GM21723 (cell line): ENCODE measurements around the gene ABI3BP.
"Not testable (repeated sequence)": the region's sequence is repeated elsewhere in the genome, so short reads cannot be mapped to it uniquely, and the experiment has no call there.

Source experiments
- ATAC-seq: cut with Tn5 transposase; IDR thresholded peaks from one replicate; pipeline ENCODE4 v1.9.1; 2021; ENCODE audit warnings: mild to moderate bottlenecking, moderate library complexity; ENCODE audit not compliant: unreplicated experiment

Gene ABI3BP, protein sequence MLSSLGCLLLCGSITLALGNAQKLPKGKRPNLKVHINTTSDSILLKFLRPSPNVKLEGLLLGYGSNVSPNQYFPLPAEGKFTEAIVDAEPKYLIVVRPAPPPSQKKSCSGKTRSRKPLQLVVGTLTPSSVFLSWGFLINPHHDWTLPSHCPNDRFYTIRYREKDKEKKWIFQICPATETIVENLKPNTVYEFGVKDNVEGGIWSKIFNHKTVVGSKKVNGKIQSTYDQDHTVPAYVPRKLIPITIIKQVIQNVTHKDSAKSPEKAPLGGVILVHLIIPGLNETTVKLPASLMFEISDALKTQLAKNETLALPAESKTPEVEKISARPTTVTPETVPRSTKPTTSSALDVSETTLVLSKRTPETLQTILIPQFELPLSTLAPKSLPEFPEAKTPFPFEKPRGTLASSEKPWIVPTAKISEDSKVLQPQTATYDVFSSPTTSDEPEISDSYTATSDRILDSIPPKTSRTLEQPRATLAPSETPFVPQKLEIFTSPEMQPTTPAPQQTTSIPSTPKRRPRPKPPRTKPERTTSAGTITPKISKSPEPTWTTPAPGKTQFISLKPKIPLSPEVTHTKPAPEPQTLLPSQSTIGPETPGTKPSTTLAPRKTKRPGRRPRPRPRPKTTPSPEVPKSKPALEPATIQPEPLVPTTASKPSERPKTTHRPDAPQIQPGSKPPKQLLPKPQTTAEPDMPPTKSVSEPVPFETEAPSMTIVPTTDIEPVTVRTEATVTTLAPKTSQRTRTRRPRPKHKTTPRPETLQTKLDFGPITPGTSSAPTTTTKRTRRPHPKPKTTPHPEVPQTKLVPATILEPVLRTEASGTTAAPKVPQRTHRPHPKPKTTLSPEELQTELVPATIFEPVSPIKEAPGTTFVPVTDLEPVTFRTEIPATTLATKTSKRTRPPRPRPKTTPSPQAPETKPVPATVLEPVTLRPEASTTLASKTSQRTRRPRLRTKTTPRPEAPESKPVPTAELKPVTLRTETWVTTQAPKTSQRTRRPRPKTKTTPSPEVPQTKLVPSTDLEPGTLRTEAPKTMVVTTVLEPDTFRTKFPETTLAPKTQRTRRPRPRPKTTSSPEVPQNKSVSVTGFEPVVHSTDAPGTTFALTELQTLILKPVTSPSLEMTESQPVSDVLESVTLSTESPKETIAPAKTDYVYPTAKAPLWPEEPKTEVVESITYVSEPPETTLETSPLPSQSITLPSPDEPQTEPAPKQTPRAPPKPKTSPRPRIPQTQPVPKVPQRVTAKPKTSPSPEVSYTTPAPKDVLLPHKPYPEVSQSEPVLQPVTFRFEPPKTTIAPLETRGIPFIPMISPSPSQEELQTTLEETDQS (N-terminal part only)

DNA sequence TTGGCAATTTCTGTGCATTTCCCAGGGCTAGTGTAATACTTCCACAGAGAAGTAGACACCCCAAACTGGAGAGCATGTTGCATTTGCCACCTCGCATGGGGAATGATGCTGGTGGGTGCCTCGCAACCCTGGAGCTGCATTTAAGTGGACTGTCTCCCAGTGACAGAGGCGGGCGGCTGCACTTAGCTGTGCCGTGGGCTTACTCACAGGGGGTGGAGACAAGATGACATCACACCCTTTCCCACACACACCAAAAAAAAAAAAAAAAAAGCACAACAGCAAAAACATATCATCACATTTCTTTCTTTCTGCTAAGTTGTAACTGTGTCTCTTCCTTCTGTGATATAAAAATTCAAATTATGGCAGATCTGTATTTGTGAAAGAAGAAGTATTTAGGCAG lies at the start of gene ABI3BP:
TSS of gene ABI3BP (minus strand) at position 113 of the 400 bp plus-strand sequence. CDS start at position 76, 37 bp downstream.
- no peak for ATAC-seq

DNA sequence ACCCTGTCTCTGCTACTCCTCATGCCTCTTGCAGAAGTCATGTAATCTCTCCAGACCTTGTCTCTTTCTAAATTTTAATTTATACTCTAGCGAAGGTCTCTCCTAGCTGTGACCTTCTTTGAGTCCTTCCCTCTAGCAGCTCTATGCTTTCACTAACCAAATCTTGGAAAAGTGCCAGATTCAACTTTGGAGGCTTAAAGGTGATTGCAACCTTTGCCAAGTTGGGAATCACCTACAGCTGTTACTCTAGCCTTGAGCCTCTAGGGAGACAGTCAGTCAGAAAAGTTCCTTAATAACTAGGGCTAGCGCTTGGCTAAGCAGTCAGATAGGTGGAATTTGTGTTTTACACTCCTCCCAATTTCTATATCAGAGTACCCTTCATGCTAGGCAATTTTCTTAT lies 46.1 kb upstream of the ABI3BP start:
- no peak for ATAC-seq

DNA sequence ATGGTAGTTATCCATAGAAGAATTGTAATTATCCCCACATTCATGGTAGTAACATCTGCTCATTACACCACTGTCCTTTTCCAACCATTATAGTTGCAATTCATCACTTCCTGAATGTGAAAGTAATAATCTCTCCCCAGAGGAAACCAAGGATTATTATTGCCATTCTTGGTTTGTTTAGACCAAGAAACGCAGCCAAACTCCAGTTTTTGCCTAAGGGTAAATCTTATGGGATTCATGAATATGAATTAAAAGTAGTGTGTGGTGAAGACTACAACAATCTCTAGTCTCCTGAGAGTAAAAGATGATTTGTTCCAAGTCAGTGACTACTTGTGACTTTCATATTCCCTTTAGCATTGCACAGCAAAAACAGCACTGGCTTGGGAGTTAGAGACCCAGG lies 45.7 kb upstream of the ABI3BP start:
- ATAC-seq = no peak

DNA sequence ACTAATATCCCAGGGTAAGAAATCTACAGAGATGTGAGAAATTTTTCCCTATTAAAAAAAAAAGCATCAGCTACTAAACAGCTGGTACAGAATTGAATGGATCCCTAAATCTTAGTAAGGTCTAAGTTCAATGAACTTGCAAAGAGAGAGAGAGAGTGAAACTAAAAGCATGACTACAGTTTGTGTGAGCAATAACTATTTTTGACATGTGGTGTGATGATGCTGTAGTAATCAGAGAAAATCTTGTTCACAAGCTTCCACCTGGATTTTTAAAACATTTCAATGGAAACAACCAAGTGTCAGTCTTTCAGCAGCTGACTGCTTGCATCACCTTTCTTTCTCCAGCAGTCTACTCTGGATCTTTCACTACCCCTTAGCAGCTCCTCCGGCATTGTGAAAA lies 45.2 kb upstream of the ABI3BP start:
- no peak for ATAC-seq

DNA sequence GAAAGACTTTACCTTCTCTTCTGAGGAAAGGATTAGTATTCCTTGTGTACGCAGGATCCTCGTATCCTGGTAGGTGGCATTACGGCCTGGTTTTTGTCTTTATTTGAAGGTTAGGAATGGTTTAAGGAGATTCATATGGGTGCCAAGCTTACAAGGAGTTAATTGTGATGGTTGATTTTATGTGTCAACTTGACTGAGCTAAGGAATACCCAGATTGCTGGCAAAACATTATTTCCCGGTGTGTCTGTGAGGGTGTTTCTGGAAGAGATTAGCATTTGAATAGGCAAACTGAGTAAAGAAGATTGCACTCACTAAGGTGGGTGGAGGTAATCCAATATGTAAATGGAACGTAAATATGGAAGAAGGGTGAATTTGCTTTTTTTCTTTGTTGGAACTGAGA lies 44.4 kb upstream of the ABI3BP start:
- no peak for ATAC-seq

DNA sequence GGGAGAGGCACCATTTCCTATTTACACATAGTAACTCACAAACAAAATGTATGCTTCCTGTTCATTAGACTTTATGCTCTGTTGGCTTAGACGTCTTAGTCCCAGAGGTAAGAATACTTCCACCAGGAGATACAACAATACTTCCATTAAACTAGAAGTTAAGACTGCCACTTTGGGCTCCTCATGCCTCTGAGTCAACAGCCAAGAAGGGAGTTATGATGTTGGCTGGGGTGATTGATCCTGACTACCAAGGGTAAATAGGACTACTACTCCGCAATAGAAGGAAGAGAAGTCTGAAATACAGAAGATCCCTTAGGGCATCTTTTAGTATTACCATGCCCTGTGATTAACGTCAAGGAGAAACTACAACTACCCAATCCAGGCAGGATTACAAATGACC lies 43.5 kb upstream of the ABI3BP start:
- ATAC-seq = no peak

DNA sequence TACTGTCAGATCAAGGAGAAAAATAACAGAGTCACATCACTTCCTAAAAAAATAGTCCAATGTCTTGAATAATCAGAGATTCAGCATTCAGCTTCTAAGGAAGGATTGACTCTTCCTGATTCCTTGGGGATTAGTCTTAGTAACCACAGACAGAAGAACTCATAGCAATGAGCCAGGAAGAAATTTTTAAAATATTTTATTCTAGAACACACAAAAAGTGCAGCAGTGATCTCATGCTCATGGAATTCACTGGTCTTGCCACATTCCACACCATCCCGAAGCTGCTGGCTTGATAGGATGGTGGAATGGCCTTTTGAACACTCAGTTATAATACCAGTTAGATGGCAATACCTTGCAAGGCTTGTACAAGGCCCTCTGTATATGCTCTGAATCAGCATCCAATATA lies 43.0 kb upstream of the ABI3BP start:
- ATAC-seq = no peak

DNA sequence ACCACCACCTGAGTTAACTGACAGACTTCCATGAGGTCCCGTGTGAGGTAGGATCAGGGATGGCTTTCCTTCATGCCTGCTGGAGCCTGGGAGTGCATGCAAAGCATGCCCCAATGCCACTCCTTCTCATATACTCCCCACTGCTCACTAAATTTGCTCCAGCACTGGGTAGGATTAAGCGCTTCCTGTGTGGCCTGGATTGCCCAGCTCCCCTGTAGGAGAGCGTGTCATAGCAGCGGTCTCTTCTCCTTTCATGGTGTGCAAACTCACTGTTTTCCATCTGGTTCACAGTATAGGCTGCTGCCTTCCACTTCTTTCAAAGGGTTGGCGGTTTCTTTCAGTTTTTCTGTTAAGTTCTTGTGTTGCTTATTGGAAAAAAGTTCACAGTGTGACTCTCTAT lies 34.1 kb upstream of the ABI3BP start:
- no peak for ATAC-seq

DNA sequence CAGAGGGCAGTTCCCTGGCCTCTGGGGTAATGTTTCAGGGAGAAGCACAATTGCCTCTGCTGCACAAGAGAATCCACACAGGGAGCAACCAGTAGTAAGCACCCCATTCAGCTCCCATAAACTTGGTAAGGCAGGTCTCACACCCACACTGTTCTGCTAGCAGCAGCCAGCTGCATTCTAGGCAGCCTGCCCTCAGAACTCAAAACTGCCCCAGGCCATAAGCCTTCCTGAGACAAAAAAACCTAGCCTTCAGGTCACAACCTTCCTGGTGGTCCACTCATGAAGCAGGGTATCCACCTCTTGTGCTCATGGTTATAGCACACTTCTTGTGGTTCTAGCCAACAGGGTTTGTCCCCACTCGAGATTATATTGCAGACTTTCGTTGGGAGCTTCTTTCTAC lies 33.7 kb upstream of the ABI3BP start:
- ATAC-seq = no peak

DNA sequence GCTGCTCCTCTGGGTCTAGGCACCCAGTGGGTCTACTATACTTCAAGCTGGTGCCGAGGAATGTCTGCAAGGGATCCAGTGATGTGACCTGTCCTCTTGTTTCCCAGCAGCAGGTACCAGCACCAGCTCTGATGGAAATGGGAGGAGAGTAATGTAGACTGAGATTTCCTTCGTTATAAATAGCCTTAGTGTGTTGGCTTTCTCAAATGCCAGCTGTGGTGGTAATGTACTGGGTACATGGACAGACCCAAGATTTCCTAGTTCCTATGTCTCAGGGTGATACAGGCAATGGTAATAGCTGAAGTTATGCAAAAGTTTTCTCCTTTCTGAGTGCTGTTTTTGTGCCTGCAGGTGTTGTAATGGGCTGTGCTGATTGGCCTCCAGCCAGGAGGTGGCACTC lies 33.0 kb upstream of the ABI3BP start:
- ATAC-seq = no peak

DNA sequence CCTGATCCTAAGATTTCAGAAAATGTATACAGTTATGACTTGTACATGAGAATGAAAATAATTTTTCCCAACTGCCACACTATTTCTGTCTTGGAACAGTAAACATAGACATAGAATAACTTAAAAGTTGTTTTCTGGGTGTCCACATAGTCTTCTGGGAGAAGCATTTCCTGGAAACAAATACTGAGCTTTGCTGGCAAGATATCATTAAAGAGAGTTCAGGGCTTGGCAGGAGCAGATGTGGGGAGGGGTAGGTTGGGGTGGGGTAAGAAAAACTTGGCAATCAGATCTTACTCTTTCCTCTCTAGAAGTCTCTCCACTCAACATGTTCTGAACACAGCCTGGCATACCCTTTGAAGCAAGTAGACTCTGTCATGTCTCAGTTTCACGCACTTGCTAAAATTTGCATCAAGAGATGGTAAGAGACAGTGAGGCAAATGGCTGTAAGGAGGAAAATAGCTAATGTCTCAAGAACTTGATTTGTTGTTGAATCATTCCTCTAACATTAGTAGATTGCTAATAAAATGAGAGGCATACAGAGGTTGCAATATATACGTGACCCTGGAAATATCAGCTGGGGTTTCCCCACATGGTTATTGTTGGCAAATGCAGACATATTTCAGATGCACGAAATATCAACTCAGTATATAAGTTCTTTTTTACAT lies 27.3 kb upstream of the ABI3BP start:
- no peak for ATAC-seq

DNA sequence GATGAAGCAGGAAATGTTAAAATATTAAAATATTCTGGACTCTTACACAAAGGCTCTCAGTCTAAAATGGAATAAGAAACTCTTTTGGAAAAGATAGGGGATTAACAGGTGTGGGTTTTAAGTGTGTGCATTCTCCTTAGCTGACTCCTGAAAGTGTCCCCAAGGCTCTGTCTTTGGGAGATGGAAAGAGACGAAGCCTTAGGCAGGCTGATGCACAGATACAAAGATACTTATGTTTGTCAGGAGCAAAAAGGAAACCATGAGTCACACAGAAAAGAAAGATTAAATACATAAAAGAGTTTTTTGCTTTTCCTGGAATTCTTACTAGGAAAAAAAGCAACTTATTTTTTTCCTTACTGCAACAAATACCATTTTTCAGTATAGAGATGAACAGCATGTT lies 23.8 kb upstream of the ABI3BP start:
- no peak for ATAC-seq

DNA sequence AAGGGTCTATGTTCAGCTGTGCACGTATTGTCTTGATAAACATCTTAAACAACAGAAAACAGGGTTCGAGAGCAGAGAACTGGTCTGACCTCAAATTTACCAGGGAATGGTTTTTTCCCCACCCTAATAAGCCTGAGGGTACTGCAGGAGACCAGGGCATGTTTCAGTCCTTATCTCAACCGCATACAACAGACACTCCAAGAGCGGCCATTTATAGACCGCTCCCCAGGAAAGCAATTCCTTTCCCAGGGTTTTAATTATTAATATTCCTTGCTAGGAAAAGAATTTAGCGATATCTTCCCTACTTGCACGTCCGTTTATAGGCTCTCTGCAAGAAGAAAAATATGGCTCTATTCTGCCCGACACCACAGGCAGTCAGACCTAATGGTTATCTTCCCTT lies 19.1 kb upstream of the ABI3BP start:
- not testable (repeated sequence) for ATAC-seq

DNA sequence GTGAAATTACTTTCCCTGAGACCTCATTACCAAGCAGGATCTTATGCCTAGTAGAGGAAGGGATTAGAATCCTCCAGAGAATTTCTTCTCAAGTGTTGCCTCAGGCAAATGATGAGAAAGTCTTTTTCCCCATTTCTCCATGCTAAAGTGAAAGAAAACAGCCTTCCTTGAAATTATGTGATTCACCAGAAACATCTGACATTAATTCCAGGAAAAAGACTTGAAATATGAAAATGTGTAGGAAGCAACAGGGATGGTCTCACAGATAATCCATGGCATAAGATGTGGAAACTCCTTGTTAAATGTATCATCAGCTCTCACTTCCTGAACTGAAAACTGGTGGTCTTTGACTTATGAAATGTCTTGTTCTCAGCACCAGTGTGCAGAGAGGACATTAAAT lies 17.9 kb upstream of the ABI3BP start:
- ATAC-seq = no peak

DNA sequence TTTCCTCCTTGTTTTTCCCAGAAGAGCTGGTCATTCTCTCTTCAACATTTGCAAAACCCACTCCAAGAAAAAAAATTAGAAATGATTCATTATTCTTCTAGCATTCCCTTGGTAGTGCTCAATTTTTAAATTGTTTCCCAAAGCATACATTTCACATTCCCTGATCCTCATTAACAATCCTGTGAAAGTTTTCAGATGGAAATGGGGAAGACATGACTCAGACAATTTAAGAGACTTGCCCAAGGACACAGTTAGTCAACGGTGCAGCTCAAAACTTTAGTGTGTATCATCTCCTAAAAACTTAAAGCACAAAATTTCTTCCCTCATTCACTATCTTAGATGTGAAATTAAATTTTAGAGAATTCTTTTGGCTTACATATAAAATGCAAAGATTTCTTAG lies 17.1 kb upstream of the ABI3BP start:
- no peak for ATAC-seq

DNA sequence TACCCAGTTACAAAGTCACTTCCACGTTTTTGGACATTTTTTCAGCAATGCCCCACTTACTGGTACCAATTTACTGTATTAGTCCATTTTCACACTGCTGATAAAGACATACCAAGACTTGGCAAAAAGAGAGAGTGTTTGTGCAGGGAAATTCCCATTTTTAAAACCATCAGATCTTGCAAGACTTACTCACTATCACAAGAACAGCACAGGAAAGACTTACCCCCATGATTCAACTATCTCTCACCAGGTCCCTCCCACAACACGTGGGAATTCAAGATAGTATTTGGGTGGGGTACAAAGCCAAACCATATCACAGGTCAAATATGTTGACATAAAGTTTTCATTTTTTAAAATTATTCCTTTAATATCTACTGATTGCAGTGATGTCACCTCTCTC lies 16.2 kb upstream of the ABI3BP start:
- no peak for ATAC-seq

DNA sequence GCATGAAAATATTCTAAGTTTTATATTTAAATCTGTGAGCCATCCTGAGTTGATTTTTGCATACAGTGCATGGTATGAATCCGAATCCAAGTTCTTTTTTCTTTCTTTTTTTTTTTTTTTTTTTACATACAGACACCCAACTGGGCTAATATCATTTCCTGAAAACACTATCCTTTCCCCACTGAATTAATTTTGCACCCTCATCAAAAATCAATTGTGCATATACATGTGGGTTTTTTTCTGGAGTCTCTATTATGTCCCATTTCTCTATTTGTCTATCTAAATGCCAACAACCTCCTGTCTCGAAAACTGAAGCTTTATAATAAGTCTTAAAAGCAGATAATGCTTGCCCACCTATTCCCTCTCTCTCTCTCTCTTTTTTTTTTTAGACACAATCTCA lies 5.9 kb upstream of the ABI3BP start:
- ATAC-seq = no peak

DNA sequence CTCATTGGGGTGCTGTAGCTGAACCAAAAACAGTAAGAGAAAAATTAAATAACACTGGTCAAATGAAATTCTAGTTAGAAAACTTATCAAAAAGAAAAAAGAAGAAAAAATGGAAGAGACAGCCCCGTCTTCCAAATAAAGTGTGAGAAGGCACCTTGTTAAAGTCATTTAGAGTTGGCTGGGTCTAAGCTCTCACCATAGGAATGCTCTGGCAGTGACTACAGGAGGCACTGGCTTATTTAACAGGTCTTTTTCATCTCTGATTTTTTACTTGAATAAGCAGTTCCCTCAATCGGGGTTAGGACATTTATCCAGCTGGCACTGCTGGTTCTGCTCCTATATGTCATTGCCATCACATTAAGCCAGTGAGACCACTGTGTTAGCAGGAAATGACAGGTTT lies 1.6 kb upstream of the ABI3BP start:
- ATAC-seq = no peak

DNA sequence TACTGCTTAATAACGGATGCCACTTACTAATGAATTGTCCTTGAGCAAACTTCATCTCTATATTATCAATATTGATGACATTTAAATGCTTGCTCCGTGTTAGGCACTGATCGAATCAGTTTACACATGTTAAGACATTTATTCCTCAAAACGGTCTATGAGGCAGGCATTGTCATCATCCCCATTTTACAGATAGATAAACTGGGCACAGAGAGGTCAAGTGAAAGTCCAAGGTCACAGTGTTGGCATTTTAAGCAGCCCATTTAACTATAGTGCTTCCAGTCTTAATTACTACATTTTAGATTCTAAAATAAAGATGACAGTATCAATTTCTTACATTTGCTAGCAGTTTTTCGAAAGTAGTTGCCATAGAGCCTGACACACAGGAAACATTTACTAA lies 966 bp upstream of the ABI3BP start:
- ATAC-seq = no peak

DNA sequence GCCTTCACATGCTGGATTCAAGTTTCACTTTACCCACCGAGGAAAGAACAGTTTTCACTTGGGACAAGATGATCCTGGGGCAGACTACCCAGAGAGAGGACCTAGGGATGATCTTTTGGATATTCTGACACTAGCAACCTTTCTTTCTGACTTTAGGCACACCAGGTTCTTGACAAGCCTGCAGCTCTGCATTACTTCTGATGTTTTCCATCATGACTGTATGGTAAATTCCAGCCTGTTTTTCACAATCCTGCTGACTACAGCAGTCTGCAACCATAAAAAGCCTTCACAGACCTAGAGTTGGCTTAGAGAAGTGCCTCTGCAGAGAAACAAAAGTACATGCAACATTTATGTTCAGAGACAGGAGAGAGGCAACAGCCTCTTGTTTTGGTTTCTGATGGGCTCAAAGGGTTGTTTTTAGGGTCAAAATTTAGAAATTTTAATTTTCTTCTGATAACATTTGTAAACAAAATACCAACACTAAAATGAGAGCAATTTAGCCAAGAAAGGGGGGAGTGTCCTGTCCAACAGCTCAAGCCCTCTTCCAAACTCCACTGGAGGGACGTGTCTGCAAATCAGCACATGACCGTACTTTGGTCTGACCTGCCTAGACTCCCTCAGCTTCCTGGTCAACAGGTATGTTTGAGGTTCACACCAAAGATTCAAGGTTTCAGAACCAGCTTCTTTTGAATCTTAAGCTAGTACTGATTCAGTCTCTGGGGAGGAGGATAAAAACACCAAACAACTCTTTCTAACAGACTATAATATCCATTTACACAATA lies 799 bp downstream of the ABI3BP start:
- no peak for ATAC-seq
